Islet precursor cell (in vitro differentiated cells): ENCODE data around the gene PRF1.
A peak's percentile ranks its signal among the peaks of the same experiment; 100 is the strongest.

Experiments
- DNase-seq: peaks from one replicate; pipeline ENCODE4 v3.0.0-alpha.2; 2018

PRF1 gene

DNA sequence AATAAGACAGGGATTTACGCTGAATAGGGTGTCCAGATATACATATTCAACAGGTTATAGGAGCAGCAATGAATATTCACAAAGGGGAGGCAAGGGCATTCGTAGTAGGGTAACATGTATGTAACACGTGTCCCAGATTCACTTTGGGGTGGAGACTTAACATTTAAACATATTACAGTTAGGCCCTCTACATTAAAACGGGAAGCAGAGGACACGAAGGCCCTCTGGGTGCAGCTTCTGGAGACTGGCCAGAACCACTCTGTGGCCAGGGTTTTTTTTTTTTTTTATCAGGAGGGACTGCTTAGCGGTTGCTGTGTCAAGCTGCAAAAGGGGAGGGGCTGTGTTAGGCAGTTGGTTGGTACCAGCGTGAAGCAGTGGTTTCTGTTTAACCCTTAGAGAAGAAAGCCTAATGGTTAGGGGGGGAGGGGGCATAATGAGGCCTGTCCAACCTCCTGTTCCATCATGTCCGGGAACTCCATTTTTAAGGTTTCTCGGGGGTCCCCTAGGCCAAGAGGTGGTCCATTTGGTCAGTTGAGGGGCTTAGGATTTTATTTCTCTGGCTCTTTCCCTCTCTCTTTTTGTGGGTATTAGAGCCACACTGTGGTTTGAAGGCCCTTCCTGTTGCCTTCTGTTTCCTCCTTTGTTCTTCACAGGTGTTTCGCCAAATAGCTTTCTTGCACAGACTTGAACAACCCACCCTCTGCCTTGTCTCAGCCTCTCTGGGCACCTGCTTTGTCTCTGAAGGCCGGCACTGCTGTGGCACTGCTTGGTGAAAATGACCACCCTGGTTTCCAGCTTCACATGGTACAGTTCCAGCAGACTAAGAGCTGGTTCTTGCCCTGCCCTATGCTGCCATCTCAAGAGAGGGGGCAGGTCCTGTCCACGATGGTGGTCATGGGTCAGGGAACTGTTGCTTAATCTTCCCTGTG lies 26.4 kb downstream of the PRF1 start:
- no peak for DNase-seq

DNA sequence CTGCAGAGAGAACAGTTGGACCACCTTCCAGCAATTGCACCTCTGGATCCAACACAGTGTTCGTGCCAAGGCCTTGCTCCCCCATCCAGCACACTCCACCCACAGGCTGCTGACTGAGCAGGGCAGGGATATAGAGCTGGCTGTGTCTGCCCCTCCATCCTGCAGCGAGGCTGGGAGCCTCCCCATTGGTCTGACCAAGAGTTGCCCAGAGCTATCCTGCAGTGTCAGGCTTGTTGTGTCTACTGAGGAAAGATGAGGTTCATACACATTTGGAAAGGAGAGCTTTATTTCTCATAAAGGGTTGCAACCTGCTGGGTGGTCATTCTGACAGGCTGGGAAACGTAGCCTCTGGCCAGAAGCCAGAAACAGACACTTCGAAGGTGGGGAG lies 27.1 kb downstream of the PRF1 start:
- DNase-seq, result no peak

GRCh38 chr10:70573599-70574506 lies 28.7 kb downstream of the PRF1 start:
- no peak for DNase-seq

GRCh38 chr10:70571636-70572439 lies 30.7 kb downstream of the PRF1 start:
- no peak for DNase-seq

GRCh38 chr10:70571236-70571635 lies 31.3 kb downstream of the PRF1 start:
- no peak for DNase-seq

GRCh38 chr10:70568781-70569495 lies 33.6 kb downstream of the PRF1 start:
- DNase-seq, result no peak

- DNase-seq, result no peak
Observed at GRCh38 chr10:70568113-70568512, 34.4 kb downstream of the PRF1 start.

GRCh38 chr10:70567603-70568002 lies 34.9 kb downstream of the PRF1 start:
- DNase-seq, result peak; percentile 48

- DNase-seq, result peak; percentile 47
Observed at GRCh38 chr10:70566515-70567290, 35.8 kb downstream of the PRF1 start.

DNA sequence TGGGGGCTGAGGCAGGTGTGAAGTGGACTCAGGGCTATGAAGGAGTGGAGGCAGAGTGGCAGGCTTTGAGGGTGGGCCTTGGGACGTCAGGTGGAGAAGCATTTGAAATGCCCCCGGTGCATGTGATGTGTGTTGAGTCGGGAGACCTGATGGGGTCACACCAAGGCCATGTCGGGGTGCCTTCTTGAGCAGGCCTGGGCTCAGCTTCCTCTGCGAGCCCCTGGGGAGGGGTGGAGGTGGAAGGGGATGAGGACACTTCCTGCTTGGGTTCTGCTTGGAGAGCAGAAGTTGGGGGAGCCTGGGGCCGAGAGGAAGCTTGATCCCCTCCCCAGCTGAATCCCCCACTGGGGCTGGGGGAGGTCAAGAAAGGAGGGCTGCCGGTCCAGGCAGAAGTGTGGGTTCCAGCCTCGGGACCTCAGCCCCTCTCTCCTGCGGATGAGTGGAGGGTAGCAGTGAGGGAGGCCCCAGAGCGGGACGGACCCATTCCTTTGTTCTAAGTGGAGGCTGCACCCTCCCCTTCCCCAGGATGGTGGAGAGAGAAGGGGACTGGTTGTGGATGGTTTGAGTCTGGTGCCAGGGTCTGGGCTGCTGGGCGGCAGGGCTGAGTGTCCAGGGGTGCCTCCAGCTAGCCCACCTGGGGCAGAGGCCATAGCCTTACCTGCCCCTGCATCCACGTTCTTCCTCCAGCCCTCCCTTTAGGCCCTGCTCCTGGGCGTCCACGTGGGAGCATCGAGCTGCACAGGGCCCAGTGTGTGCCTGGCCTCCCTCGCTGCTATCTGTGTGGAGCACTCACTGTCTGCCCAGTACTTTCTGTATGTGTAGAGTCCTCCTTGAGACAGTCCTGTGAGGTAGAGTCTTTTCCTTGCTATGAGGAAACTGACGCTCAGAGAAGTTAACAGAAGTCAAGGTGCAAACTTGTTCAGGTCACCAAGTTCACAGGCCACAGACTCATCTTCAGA lies 36.7 kb downstream of the PRF1 start:
- peak; percentile 43 for DNase-seq

GRCh38 chr10:70564901-70565351 lies 37.6 kb downstream of the PRF1 start:
- DNase-seq, result no peak

DNA sequence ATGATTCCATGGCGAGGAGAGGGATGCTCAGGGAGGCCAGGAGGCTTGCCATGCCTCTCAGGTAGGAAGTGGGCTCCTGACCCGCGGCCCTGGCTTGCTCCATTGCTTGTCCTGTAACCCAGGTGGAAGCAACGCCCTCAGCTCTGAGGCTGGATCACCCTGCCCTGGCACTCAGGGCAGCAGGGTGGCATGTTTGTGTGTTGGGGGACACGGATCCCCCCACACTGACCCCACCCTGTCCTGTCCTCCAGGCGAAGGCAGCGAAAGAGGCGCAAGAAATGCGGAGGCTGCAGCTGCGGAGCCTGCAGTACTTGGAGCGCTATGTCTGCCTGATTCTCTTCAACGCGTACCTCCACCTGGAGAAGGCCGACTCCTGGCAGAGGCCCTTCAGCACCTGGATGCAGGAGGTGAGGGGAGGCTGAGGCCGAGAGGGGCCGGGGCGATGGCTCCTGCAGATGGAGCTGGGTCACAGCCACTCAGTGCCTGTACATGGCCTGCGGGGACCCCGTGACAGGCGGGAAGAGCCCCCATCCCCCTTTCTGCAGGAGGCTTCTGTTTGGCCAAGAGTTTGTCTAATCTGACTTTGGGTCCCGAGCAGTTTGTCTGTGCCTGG lies 38.3 kb downstream of the PRF1 start:
- DNase-seq, result peak; percentile 43

DNA sequence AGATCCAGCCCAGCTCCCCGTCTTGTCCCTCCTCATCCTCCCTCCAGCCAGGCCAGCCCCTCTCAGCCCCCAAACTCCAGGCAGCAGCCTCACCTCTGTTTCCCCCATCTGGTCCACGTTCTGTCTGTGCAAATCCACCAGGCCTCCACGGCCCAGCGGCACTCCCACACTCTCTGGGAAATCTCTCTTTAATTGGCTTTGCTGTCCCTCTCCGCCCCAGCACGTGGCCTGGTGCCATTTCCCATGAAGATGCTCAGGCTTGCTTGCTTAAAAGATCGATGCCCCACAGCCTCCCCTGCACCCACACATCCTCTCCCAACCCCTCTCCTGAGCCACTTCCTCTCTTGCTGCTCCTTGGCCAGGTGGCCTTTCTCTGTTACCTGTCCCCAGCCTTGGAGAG lies 39.3 kb downstream of the PRF1 start:
- DNase-seq, result peak; percentile 40

DNA sequence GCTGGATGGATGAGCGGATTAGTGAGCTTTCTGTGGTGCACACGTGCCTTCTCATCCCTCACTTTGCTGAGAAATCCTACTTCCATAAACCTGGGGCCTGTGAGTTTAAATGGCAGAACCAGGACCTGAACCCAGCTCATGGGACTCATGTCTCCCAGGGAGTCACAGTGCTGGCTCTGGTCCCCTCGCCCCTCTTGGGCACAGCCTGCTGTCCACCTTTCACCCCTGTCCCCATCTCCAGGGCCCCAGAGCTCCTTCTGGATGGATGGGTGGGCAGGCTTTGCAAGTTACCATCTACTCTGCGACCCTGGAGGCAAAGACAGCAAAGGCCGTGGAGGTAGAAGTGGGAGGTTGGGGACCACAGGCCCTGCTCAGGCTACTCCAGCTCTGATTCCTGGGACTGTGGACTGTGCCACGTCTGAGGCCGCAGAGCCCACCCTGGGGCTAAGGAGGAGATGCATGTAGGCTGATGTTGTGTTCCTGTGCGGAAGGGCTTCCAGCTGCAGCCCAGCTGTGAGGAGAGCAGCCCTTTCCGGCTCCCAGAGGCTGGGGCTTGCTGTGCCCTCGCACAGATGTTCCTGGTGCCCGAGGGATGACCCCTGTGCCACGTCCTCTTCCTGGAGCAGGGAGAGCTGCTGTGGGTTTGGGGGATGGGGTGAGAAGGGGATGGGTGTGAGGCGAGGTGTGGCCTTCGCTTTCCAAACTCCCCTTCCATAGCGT lies 40.3 kb downstream of the PRF1 start:
- no peak for DNase-seq

DNA sequence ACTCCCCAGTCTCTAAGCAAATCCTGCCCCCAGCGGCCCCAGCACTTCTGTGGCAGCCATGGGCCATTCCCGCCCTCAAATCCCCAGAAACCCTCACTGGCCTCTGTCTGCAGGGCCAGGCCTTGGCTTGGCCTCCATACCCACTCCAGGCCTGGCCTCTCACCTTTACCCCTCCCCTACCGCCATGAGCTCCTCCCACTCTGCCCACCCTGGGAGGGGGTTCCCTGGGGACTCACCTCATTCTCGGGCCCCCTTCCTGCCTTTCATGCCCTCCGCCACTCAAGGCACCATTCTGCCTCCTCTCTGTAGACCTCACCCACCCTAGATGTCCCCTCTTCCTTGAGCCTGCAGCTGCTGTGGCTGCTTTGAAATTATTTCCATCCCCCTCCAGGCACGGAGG lies 41.0 kb downstream of the PRF1 start:
- no peak for DNase-seq

DNA sequence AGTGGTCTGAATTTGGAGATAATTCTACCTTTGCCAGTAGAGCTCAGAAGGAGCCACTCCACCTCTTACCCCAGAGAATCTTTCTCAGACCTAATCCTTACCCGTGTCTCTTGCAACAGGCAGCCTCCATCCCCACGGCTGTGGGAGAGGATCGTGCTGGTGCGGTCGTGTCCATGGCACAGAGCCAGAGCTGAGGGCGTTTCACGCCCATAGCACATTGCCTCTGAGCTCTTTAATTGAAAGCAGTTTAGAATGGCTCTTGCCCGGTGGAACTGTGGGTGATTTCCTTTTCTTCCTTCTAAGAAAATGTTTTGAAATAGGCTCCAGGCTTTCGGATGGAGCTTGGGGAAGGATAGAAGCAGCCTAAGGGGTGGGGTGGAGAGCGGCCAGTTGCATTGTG lies 41.5 kb downstream of the PRF1 start:
- DNase-seq, result peak; percentile 36

GRCh38 chr10:70560511-70560941 lies 42.0 kb downstream of the PRF1 start:
- DNase-seq, result peak; percentile 46

- DNase-seq, result peak; percentile 65
Observed at GRCh38 chr10:70559861-70560260, 42.7 kb downstream of the PRF1 start.
